Measurements from ENCODE around the gene GRAP. TPM values are rescaled to one million over a fixed set of nuclear protein-coding genes. Genes with fewer than 3 reads are reported as not detected.

The GRAP gene
- total and polyA plus RNA-seq, 2 donors (not counting 3 experiments of a cell fraction or from before 2014, with no cell fraction given), result 32.1 to 43.6 TPM

DNA sequence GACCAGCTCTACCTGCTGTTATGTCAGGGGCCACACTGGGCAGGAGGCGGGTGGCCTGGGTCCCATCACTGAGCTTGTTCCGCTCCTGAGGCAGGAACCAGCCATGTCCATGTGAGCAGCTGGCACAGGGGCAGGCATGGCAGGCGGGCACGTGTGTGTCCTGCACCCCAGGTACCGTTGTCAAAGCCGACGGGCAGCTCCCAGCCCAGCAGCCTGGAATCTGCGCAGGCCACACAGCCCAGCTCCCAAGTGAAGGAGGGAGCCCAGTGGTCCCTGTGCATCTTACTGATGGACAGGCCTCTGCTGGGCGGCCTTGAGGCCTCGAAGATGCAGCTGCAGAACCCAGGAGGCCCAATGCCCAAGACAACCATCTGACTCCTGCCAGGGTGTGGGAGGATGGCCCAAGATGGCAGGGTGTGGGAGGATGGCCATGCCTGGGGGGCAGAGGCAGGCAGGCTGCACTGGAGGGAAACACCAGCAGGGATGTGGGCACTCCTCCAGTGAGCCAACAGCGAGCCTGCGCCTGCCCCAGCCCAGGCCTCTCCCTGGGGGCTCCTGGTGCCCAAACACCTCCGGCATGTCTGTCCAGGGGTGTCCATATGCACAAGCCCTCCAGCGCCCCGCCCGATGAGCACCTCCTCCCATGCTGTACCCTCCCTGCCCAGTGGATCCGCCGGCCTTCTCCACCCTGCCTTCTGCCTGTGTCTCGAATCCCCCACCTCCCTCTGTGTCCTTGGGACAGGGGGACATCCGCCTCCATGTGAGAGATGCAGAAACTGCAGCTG, 55.0 kb downstream of the GRAP start:
- Histone ChIP-seq H3K4me3 (replicated peaks in 1 of 3; ENCODE audit: insufficient read depth in 1 of 3, low read depth in 1 of 3, low read length in 3 of 3) (no peak overlapping the region), H3K9ac (replicated peaks; ENCODE audit: extremely low read depth, insufficient read depth, low read length) (no peak overlapping the region), H3K27me3 (ENCODE audit: control insufficient read depth in 2 of 2, insufficient read depth in 2 of 2, low read length in 2 of 2) (no peaks in the 10 kb centered on the region), H3K36me3 (ENCODE audit: control insufficient read depth in 2 of 2, extremely low read depth in 1 of 2, insufficient read depth in 2 of 2, low read length in 2 of 2) (no peaks in the 10 kb centered on the region), H3K9me1 (replicated peaks; ENCODE audit: control insufficient read depth, extremely low read depth, insufficient read depth, low read length) (no peaks in the 10 kb centered on the region), H3K9me3 (replicated peaks; ENCODE audit: control insufficient read depth, insufficient read depth, low read length) (no peaks in the 10 kb centered on the region), H3K4me2 (ENCODE audit: insufficient read depth, low read length) (no peak overlapping the region), H3K27ac (ENCODE audit: insufficient read depth, low read depth, low read length) (no peak overlapping the region), H3K4me1 (ENCODE audit: control insufficient read depth, extremely low read depth, insufficient read depth, low read length) (no peaks in the 10 kb centered on the region), H3K79me2 (ENCODE audit: control insufficient read depth, insufficient read depth, low read length) (peaks cover 26% of the 10 kb centered on the region), H2AFZ (ENCODE audit: low read depth, low read length) (no peak overlapping the region), H4K20me1 (replicated peaks; ENCODE audit: control insufficient read depth, extremely low read depth, insufficient read depth, low read length) (no peaks in the 10 kb centered on the region)
- no peak for FAIRE-seq
- intact Hi-C loops (cut with micrococcal nuclease), result no loop called here
- ChIA-PET POLR2A (no interaction called here), CTCF (interaction anchor here (1.5 kb wide), 1 partner anchor 31 kb away, joined by 8 read pairs; no protein-coding TSS in a partner anchor)
- dilution Hi-C loops (cut with MboI; ENCODE audit: extremely low pct_ligation_motif_present, low sequenced_read_pairs), result no loop called here
- no peak for TF ChIP-seq POLR2A (IDR thresholded peaks at IDR 0.05; ENCODE audit: low read depth, low read length)
- no peak for DNase-seq (ENCODE audit: low read depth, low spot score)
- no TSS peak for BruUV-seq (replicated peaks)

DNA sequence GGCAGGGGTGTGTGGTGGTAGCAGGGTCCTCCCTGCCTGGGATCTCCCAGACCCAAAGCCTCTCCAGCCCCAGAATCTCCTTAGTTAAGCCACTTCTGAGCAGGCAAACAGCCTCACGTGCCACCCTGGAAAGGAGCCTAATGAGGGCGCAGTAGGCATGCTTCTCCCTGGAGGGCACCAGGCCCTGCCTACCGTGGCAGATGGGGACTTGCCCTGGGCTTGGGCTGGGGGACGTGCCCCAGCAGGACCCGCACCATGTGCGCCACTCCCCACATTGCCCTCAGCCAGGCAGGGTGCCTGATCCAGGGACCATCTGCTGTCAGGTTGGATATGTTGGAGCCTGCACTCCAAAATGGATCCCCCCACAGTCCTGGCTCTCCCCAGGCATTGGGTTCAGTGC, 56.4 kb downstream of the GRAP start:
- CTCF ChIA-PET, result interaction anchor here (1.4 to 1.5 kb wide), 2 partner anchors 9 to 29 kb away, joined by 4 to 8 read pairs; no protein-coding TSS in a partner anchor
- no peaks in the 10 kb centered on the region for H3K9me1 ChIP-seq (replicated peaks; ENCODE audit: control insufficient read depth, extremely low read depth, insufficient read depth, low read length)

More for the DNA sequence above, 56.4 kb downstream of the GRAP start:
- Histone ChIP-seq H3K9ac (replicated peaks; ENCODE audit: extremely low read depth, insufficient read depth, low read length) (no peak overlapping the region), H3K27me3 (ENCODE audit: control insufficient read depth in 2 of 2, insufficient read depth in 2 of 2, low read length in 2 of 2) (no peaks in the 10 kb centered on the region), H3K36me3 (ENCODE audit: control insufficient read depth in 2 of 2, extremely low read depth in 1 of 2, insufficient read depth in 2 of 2, low read length in 2 of 2) (no peaks in the 10 kb centered on the region), H3K27ac (ENCODE audit: insufficient read depth, low read depth, low read length) (no peak overlapping the region), H4K20me1 (replicated peaks; ENCODE audit: control insufficient read depth, extremely low read depth, insufficient read depth, low read length) (no peaks in the 10 kb centered on the region), H3K79me2 (ENCODE audit: control insufficient read depth, insufficient read depth, low read length) (peaks cover 21% of the 10 kb centered on the region), H3K4me3 (replicated peaks in 1 of 3; ENCODE audit: insufficient read depth in 1 of 3, low read depth in 1 of 3, low read length in 3 of 3) (no peak overlapping the region), H2AFZ (ENCODE audit: low read depth, low read length) (no peak overlapping the region), H3K9me3 (replicated peaks; ENCODE audit: control insufficient read depth, insufficient read depth, low read length) (no peaks in the 10 kb centered on the region), H3K4me1 (ENCODE audit: control insufficient read depth, extremely low read depth, insufficient read depth, low read length) (no peaks in the 10 kb centered on the region), H3K4me2 (ENCODE audit: insufficient read depth, low read length) (no peak overlapping the region)
- intact Hi-C loops (cut with micrococcal nuclease) (no loop called here), dilution Hi-C loops (cut with MboI; ENCODE audit: extremely low pct_ligation_motif_present, low sequenced_read_pairs) (no loop called here)
- no TSS peak for BruUV-seq (replicated peaks)
- TF ChIP-seq, protein P1, sequence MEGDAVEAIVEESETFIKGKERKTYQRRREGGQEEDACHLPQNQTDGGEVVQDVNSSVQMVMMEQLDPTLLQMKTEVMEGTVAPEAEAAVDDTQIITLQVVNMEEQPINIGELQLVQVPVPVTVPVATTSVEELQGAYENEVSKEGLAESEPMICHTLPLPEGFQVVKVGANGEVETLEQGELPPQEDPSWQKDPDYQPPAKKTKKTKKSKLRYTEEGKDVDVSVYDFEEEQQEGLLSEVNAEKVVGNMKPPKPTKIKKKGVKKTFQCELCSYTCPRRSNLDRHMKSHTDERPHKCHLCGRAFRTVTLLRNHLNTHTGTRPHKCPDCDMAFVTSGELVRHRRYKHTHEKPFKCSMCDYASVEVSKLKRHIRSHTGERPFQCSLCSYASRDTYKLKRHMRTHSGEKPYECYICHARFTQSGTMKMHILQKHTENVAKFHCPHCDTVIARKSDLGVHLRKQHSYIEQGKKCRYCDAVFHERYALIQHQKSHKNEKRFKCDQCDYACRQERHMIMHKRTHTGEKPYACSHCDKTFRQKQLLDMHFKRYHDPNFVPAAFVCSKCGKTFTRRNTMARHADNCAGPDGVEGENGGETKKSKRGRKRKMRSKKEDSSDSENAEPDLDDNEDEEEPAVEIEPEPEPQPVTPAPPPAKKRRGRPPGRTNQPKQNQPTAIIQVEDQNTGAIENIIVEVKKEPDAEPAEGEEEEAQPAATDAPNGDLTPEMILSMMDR (IDR thresholded peaks at IDR 0.05; ENCODE audit: extremely low read depth in 1 of 2, insufficient read depth in 1 of 2, low read depth in 1 of 2, low read length in 2 of 2), result no peak
- TF ChIP-seq POLR2AphosphoS5 (IDR thresholded peaks at IDR 0.05; ENCODE audit: insufficient read depth, low read depth, low read length) (no peak), GATA2 (IDR thresholded peaks at IDR 0.05; ENCODE audit: insufficient read depth, insufficient read length, low read depth, low read length) (no peak), FOS (IDR thresholded peaks at IDR 0.05; ENCODE audit: borderline replicate concordance, insufficient read depth, low read length) (no peak), MYC (IDR thresholded peaks at IDR 0.05; ENCODE audit: low read depth, low read length) (no peak), JUN (IDR thresholded peaks at IDR 0.05; ENCODE audit: borderline replicate concordance, insufficient read depth, insufficient read length, low read depth) (no peak), POLR2A (IDR thresholded peaks at IDR 0.05; ENCODE audit: low read depth, low read length) (no peak), EZH2 (IDR thresholded peaks at IDR 0.05; ENCODE audit: borderline replicate concordance, low read depth, low read length, severe bottlenecking) (no peak)
- TF ChIP-seq, protein P2, sequence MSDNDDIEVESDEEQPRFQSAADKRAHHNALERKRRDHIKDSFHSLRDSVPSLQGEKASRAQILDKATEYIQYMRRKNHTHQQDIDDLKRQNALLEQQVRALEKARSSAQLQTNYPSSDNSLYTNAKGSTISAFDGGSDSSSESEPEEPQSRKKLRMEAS (IDR thresholded peaks at IDR 0.05; ENCODE audit: insufficient read depth, insufficient read length), result no peak
- FAIRE-seq (no peak), DNase-seq (ENCODE audit: low read depth, low spot score) (no peak)
- POLR2A ChIA-PET, result no interaction called here
